ENCODE results near the gene EBF3. TPM values are rescaled to one million over a fixed set of nuclear protein-coding genes. Genes with fewer than 3 reads are reported as not detected.

EBF3 gene
- total and polyA plus RNA-seq, 9 of the 15 experiments (the other 6 are each of a cell fraction or from before 2014, with no cell fraction given) = not detected

- Histone ChIP-seq H4K20me1 (replicated peaks; ENCODE audit: control insufficient read depth, insufficient read depth, low read length) (no peaks in the 10 kb centered on the region), H3K4me3 (no peak overlapping the region), H3K9me1 (ENCODE audit: control insufficient read depth, insufficient read depth, low read length) (no peaks in the 10 kb centered on the region), H3K4me2 (ENCODE audit: insufficient read depth, low read length) (no peak overlapping the region), H2AFZ (ENCODE audit: low read depth, low read length) (no peak overlapping the region), H3K27me3 (ENCODE audit: control insufficient read depth in 2 of 2, insufficient read depth in 2 of 2, low read length in 2 of 2) (peaks cover 0 to 18% of the 10 kb centered on the region in 2 experiments; a peak in 2 of 5 replicates), H3K27ac (ENCODE audit: extremely low read depth, low read depth, low read length) (no peak overlapping the region), H3K36me3 (ENCODE audit: control insufficient read depth, insufficient read depth, low read length) (no peaks in the 10 kb centered on the region), H3K4me1 (replicated peaks in 1 of 2; ENCODE audit: control insufficient read depth in 2 of 2, insufficient read depth in 2 of 2, low read length in 2 of 2) (no peaks in the 10 kb centered on the region), H3K79me2 (ENCODE audit: control insufficient read depth, insufficient read depth, low read length) (no peaks in the 10 kb centered on the region), H3K9ac (ENCODE audit: insufficient read depth in 1 of 2, low read depth in 2 of 2, low read length in 2 of 2) (no peak overlapping the region), H3K9me3 (replicated peaks; ENCODE audit: control insufficient read depth, insufficient read depth, low read depth, low read length) (no peaks in the 10 kb centered on the region)
- intact Hi-C loops (cut with micrococcal nuclease) = no loop called here
- BruUV-seq (replicated peaks) = no TSS peak
- no peak for ATAC-seq
- CTCF ChIA-PET (ENCODE audit: low intra/inter-chr PET ratio) = no interaction called here
- 5% methylated on average over 4 of the region's 10 CpGs for WGBS (ENCODE audit: insufficient coverage, low coverage, missing lambda C conversion rate)
- POLR2A ChIA-PET = no interaction called here
- in situ Hi-C loops (cut with MboI) = no loop called here
- TF ChIP-seq PHF21A (IDR thresholded peaks at IDR 0.05; ENCODE audit: borderline replicate concordance, low read depth) = no peak
- no peak for TF ChIP-seq RB1 (IDR thresholded peaks at IDR 0.05; ENCODE audit: low read depth)
- no peak for TF ChIP-seq KLF1 (tag; IDR thresholded peaks at IDR 0.05)
- TF ChIP-seq MIER1 (IDR thresholded peaks at IDR 0.05; ENCODE audit: low read depth) = no peak
- no peak for TF ChIP-seq ZNF445 (CRISPR knock-in tag; IDR thresholded peaks at IDR 0.05; ENCODE audit: low read depth)
- no peak for TF ChIP-seq ZKSCAN3 (CRISPR knock-in tag; IDR thresholded peaks at IDR 0.05)
- no peak for TF ChIP-seq ATF1 (CRISPR knock-in tag; IDR thresholded peaks at IDR 0.05)
- TF ChIP-seq ATF1 (tag; IDR thresholded peaks at IDR 0.05) = no peak
- TF ChIP-seq CREB3 (tag; conservative IDR thresholded peaks at IDR 0.05; ENCODE audit: low read depth) = no peak
- TF ChIP-seq ASH1L (IDR thresholded peaks at IDR 0.05; ENCODE audit: borderline replicate concordance, low read depth, partially characterized antibody) = no peak
- TF ChIP-seq LARP7 (IDR thresholded peaks at IDR 0.05) = no peak
- no peak for TF ChIP-seq PHF8 (IDR thresholded peaks at IDR 0.05; ENCODE audit: borderline replicate concordance, low read length)
- no peak for TF ChIP-seq CREM (IDR thresholded peaks at IDR 0.05; ENCODE audit: low read depth)
- TF ChIP-seq DLX4 (CRISPR knock-in tag; IDR thresholded peaks at IDR 0.05) = no peak
- no peak for TF ChIP-seq NR2F6 (CRISPR knock-in tag; IDR thresholded peaks at IDR 0.05)
- no peak for TF ChIP-seq ELK3 (CRISPR knock-in tag; IDR thresholded peaks at IDR 0.05)
- no peak for TF ChIP-seq ZC3H11A (IDR thresholded peaks at IDR 0.05; ENCODE audit: low read depth, low read length)
- TF ChIP-seq PCBP1 (IDR thresholded peaks at IDR 0.05; ENCODE audit: low read depth, low read length, poor library complexity, severe bottlenecking) = no peak
- DNase-seq (ENCODE audit: extremely low read depth in 1 of 4, low spot score in 3 of 4) = no peak
- no peak for FAIRE-seq
Measured at GRCh38 chr10:129937351-129937751, 26.7 kb downstream of the EBF3 start.
